ENCODE measurements around the gene VPS13C.

Gene VPS13C

DNA sequence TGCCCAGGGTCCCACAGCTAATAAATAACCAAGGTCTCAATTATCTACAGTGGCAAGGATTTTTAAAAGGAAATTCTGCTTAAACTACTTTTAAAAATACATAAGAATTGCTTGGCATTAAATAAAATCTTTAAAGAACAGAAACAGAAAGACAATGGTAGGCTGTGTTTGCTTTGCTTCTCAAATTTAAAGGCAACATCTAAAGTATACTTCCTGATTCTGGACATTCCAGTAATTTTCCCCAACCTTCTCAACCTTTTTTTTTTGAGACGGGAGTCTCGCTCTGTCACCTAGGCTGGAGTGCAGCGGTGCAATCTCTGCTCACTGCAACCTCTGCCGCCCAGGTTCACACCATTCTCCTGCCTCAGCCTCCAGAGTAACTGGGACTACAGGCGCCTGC lies 5.3 kb downstream of the VPS13C start:
- H4K20me1 ChIP-seq (ENCODE audit: insufficient read depth, low read length, poor library complexity, severe bottlenecking), result peaks cover 76% of the 10 kb centered on the region

GRCh38 chr15:62053439-62054085 lies 6.7 kb downstream of the VPS13C start:
- Histone ChIP-seq H3K36me3 (ENCODE audit: insufficient read depth, low read length) (no peaks in the 10 kb centered on the region), H3K4me3 (ENCODE audit: low read length, poor library complexity, severe bottlenecking) (peak overlapping the region; percentile 22), H3K9me3 (ENCODE audit: insufficient read depth, low read depth, low read length) (no peaks in the 10 kb centered on the region), H3K9ac (ENCODE audit: low read depth, low read length, poor library complexity, severe bottlenecking) (no peak overlapping the region), H2AFZ (ENCODE audit: low read length) (no peak overlapping the region), H3F3A (ENCODE audit: low read depth) (no peaks in the 10 kb centered on the region), H3K9me2 (replicated peaks; ENCODE audit: low read depth, low read length) (no peaks in the 10 kb centered on the region), H3K4me2 (ENCODE audit: low read depth, low read length, poor library complexity, severe bottlenecking) (peak overlapping the region; percentile 39), H3K27me3 (ENCODE audit: insufficient read depth, low read length, poor library complexity, severe bottlenecking) (no peaks in the 10 kb centered on the region), H3K4me1 (ENCODE audit: insufficient read depth, low read length, poor library complexity, severe bottlenecking) (peaks cover 44% of the 10 kb centered on the region), H4K20me1 (ENCODE audit: insufficient read depth, low read length, poor library complexity, severe bottlenecking) (peaks cover 65% of the 10 kb centered on the region), H3K79me2 (ENCODE audit: insufficient read depth, low read length) (peaks cover 77% of the 10 kb centered on the region)
- TF ChIP-seq EZH2phosphoT487 (IDR thresholded peaks at IDR 0.05; ENCODE audit: borderline replicate concordance), result no peak
- TF ChIP-seq, protein P1, sequence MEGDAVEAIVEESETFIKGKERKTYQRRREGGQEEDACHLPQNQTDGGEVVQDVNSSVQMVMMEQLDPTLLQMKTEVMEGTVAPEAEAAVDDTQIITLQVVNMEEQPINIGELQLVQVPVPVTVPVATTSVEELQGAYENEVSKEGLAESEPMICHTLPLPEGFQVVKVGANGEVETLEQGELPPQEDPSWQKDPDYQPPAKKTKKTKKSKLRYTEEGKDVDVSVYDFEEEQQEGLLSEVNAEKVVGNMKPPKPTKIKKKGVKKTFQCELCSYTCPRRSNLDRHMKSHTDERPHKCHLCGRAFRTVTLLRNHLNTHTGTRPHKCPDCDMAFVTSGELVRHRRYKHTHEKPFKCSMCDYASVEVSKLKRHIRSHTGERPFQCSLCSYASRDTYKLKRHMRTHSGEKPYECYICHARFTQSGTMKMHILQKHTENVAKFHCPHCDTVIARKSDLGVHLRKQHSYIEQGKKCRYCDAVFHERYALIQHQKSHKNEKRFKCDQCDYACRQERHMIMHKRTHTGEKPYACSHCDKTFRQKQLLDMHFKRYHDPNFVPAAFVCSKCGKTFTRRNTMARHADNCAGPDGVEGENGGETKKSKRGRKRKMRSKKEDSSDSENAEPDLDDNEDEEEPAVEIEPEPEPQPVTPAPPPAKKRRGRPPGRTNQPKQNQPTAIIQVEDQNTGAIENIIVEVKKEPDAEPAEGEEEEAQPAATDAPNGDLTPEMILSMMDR (conservative IDR thresholded peaks at IDR 0.05; ENCODE audit: low read length), result no peak

More for the DNA sequence above, 5.3 kb downstream of the VPS13C start:
- Histone ChIP-seq H3K36me3 (ENCODE audit: insufficient read depth, low read length) (no peaks in the 10 kb centered on the region), H3K9me3 (ENCODE audit: insufficient read depth, low read depth, low read length) (no peaks in the 10 kb centered on the region), H3K27me3 (ENCODE audit: insufficient read depth, low read length, poor library complexity, severe bottlenecking) (no peaks in the 10 kb centered on the region), H3K4me2 (ENCODE audit: low read depth, low read length, poor library complexity, severe bottlenecking) (peak overlapping the region; percentile 37), H3K9ac (ENCODE audit: low read depth, low read length, poor library complexity, severe bottlenecking) (no peak overlapping the region), H3K79me2 (ENCODE audit: insufficient read depth, low read length) (peaks cover 90% of the 10 kb centered on the region), H2AFZ (ENCODE audit: low read length) (no peak overlapping the region), H3F3A (ENCODE audit: low read depth) (no peaks in the 10 kb centered on the region), H3K4me3 (ENCODE audit: low read length, poor library complexity, severe bottlenecking) (no peak overlapping the region), H3K9me2 (replicated peaks; ENCODE audit: low read depth, low read length) (no peaks in the 10 kb centered on the region), H3K4me1 (ENCODE audit: insufficient read depth, low read length, poor library complexity, severe bottlenecking) (peaks cover 51% of the 10 kb centered on the region)
- TF ChIP-seq, protein P1 (conservative IDR thresholded peaks at IDR 0.05; ENCODE audit: low read length), result no peak
- TF ChIP-seq EZH2phosphoT487 (IDR thresholded peaks at IDR 0.05; ENCODE audit: borderline replicate concordance), result no peak

DNA sequence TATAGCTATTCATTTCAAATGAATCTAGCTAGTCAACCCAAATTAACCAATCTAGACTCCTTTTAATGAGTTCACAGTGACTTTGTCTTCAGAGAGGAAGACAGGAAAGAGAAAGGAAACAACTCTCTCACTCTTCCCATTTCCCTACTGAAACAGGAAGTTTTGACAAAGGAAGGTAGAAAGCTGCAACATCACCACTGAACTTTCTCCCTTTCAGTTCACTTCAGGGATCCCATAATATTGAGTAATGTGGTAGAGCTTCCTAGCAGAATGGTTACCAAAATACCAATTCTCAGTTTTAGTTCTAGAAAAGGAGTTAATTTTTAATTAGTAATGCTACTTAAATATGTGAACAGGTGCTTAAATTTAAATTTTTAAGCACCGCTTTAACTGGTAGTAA lies 7.5 kb downstream of the VPS13C start:
- H3K79me2 ChIP-seq (ENCODE audit: insufficient read depth, low read length), result peaks cover 68% of the 10 kb centered on the region
- H3K4me2 ChIP-seq (ENCODE audit: low read depth, low read length, poor library complexity, severe bottlenecking), result peak overlapping the region; percentile 39
- no peak overlapping the region for H2AFZ ChIP-seq (ENCODE audit: low read length)
- H3K27me3 ChIP-seq (ENCODE audit: insufficient read depth, low read length, poor library complexity, severe bottlenecking), result no peaks in the 10 kb centered on the region
- H3K36me3 ChIP-seq (ENCODE audit: insufficient read depth, low read length), result no peaks in the 10 kb centered on the region
- no peaks in the 10 kb centered on the region for H3K9me2 ChIP-seq (replicated peaks; ENCODE audit: low read depth, low read length)
- TF ChIP-seq, protein P1 (conservative IDR thresholded peaks at IDR 0.05; ENCODE audit: low read length), result no peak
- TF ChIP-seq EZH2phosphoT487 (IDR thresholded peaks at IDR 0.05; ENCODE audit: borderline replicate concordance), result no peak
- no peaks in the 10 kb centered on the region for H3F3A ChIP-seq (ENCODE audit: low read depth)
- peaks cover 57% of the 10 kb centered on the region for H4K20me1 ChIP-seq (ENCODE audit: insufficient read depth, low read length, poor library complexity, severe bottlenecking)
- H3K4me3 ChIP-seq (ENCODE audit: low read length, poor library complexity, severe bottlenecking), result peak overlapping the region; percentile 22
- no peak overlapping the region for H3K9ac ChIP-seq (ENCODE audit: low read depth, low read length, poor library complexity, severe bottlenecking)
- no peaks in the 10 kb centered on the region for H3K9me3 ChIP-seq (ENCODE audit: insufficient read depth, low read depth, low read length)
- peaks cover 38% of the 10 kb centered on the region for H3K4me1 ChIP-seq (ENCODE audit: insufficient read depth, low read length, poor library complexity, severe bottlenecking)
